ENCODE results near the gene TSEN34.
"Not testable (repeated sequence)": the region's sequence is repeated elsewhere in the genome, so short reads cannot be mapped to it uniquely, and the experiment has no call there.

Gene TSEN34

DNA sequence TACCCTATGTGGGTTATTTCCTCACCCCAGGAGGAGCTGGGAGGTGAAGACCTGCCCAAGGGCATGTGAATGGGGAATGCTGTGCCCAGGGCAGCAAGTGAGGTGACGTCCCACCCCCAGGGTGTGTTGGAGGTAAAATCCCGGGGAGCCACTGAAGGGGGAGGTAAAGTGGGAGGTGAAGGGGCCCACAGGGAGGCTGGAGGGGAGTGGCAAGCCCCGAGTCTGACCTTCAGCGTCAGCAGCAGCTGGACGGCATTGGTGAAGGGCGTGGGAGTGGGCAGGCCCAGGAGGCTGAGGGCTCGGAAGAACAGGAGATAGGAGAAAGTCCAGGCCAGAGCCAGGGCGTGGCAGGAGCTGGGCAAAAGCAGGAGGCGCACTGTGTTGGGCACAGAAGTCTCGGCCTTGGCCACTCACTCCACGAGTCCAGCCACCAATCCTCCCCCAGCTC, 4.2 kb upstream of the TSEN34 start:
- TF ChIP-seq GATA1 (IDR thresholded peaks at IDR 0.05; ENCODE audit: low read depth, low read length) (no peak), POLR2A (IDR thresholded peaks at IDR 0.05; ENCODE audit: low read length) (no peak)
- DNase-seq: no peak

DNA sequence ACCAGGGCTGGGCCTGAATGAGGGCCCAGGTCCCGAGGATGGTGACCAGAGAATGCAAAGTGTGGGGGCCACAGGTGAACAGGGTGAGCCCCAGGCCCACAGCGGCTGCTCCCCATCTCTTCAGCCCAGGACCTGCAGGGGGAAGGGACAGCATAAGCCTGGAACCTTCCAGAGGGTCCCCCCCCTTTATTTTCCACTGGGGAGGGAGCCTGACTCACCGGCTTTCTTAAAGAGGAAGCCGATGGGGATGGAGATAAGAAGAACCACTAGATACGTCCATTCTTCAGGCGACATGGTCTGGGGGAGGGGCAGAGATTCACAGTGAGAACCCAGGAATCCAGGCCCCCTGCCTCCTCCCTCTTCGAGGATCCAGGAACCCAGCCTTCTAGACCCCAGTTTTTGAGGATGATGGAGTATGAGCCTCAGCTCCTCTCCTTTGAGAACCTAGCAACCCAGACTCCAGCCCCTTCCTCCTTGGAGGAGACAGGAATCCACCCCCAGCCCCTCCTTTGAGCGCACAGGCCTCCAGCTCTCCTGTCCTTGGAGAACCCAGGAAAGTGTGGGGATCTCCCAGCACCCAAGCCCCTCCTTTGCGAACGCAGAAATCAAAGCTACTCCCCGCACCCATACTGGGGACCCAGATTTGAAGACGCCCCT, 2.8 kb upstream of the TSEN34 start:
- DNase-seq: peak; percentile 62 to 69

DNA sequence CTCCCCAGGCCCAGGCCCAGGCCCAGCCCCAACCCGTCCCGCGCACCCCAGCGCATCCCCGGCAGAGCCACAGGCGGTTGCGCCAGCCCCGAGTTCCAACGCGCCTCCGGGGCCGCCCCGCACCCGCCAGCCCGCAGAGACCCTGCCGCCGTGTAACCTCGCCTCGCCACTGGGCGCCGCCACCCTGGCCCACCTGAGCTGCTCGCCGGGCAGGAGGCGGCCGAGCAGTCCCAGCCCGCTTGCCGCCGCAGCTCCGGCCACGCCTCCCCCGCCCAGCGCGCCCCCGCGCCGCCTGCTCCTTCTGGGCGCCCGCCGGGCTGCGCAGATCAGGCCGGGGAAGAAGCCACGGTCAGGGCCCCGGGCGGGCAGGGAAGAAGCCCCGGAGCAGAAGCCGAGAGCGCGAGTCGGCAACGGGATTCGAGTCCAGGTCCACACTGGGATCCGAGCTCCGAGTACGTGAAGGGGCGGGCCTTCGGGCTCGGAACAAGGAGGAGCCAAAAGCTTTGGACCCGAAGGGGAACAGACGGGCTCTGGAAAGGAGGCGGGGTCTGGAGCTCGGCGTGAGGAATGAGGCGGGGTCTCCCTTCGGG, 1.9 kb upstream of the TSEN34 start, which contains the start of gene MBOAT7:
TSS of gene MBOAT7 (minus strand) at position 436 of the 590 bp plus-strand sequence. CDS start 1,072 bp downstream, outside the sequence.
- no peak for TF ChIP-seq POLR2A (IDR thresholded peaks at IDR 0.05; ENCODE audit: low read length)
- no peak for TF ChIP-seq GATA1 (IDR thresholded peaks at IDR 0.05; ENCODE audit: low read depth, low read length)
- DNase-seq: no peak

More for the DNA sequence above, 2.8 kb upstream of the TSEN34 start:
- TF ChIP-seq GATA1 (IDR thresholded peaks at IDR 0.05; ENCODE audit: low read depth, low read length) (no peak), POLR2A (IDR thresholded peaks at IDR 0.05; ENCODE audit: low read length) (no peak)

DNA sequence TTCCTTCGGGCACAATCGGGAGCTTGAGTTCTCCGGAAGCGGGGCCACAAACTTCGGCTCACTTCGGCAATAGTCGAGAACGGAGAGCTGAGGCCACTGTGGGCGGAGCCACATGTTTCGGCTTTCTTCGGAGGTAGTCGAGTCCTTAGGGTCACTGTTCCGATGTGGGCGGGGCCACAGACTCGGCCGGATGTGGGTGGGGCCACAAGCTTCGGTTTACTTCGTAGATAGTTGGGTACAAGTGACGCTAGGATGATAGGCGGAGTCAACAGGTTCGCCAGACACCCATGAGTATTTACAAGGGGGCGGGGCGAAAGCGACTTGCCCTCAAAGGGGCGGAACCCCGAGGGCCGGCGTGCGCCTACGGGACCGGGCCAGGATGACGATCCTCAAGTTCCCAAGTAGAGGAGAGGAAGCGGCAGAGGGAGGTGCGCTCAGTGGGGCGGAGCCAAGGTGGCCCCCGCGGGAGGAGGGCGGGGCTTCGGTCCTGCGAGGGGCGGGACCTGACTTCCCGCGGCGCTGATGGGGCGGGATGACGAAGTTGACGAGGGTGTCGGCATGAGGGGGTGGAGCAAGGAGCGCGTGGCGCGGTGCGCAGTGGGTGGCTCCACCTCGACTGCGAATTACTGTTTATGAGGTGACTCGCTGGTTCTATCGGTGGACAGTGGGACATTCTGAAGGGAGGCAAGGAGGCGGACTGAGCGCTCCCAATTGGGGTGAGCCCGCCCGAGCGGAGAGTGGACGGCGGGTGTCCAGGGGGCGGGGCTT, 1.2 kb upstream of the TSEN34 start:
- TF ChIP-seq POLR2A (IDR thresholded peaks at IDR 0.05; ENCODE audit: low read length) (peak; percentile 46), GATA1 (IDR thresholded peaks at IDR 0.05; ENCODE audit: low read depth, low read length) (no peak)
- peak; percentile 100 for DNase-seq

DNA sequence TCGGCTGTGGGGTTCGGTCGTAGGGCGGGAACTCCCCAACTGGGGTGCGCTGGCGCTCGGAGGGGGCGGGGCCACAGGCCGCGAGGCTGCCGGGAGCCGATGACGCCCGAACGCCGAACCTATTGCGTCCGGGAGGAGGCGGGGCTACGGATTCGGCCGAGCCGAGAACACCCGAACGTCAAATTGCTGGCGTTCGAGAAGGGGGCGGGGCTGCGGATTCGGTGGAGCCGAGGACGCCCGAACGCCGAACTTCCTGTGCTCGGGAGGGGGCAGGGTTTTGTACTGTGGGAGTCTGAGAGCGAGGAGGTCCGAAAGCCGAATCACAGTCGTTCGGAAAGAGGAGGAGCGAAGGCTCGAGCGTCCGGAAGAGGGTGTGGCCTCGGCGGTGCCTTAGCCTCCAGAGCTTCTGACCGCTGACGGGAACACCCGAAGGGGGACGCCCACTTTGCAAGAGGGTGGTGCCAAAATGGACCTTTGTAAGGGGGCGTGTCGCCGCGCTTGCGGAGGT, 551 bp upstream of the TSEN34 start:
- TF ChIP-seq GATA1 (IDR thresholded peaks at IDR 0.05; ENCODE audit: low read depth, low read length): no peak
- peak; percentile 7 for TF ChIP-seq POLR2A (IDR thresholded peaks at IDR 0.05; ENCODE audit: low read length)
- peak; percentile 100 for DNase-seq

DNA sequence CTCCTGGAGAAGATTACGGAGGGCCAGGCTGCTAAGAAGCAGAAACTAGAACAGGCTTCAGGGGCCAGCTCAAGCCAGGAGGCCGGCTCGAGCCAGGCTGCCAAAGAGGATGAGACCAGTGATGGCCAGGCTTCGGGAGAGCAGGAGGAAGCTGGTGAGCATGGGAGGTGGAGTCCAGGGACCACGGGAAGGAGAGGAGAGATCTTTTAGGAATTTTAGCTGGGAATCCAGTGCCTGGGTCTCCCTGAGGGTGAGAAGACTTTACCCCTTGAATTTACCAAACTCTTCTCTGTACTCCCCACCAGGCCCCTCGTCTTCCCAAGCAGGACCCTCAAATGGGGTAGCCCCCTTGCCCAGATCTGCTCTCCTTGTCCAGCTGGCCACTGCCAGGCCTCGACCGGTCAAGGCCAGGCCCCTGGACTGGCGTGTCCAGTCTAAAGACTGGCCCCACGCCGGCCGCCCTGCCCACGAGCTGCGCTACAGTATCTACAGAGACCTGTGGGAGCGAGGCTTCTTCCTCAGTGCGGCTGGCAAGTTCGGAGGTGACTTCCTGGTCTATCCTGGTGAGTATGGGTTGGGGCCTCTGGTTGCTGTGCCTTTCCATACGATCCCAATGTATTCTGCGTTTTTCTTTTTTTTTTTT, 824 bp downstream of the TSEN34 start:
- DNase-seq: no peak
- no peak for TF ChIP-seq POLR2A (IDR thresholded peaks at IDR 0.05; ENCODE audit: low read length)
- TF ChIP-seq GATA1 (IDR thresholded peaks at IDR 0.05; ENCODE audit: low read depth, low read length): no peak

DNA sequence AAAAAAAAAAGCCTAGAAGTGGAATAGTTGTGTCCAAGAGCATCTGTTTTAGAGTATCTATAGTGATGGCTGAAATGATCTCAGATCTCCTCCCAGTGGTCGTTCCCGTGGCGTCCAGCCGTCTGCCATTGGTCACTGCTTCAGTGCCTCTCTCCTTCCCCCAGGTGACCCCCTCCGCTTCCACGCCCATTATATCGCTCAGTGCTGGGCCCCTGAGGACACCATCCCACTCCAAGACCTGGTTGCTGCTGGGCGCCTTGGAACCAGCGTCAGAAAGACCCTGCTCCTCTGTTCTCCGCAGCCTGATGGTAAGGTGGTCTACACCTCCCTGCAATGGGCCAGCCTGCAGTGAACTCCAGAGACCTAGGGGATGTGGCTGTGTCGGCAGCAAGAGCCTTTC, 1.9 kb downstream of the TSEN34 start:
- DNase-seq: no peak
- TF ChIP-seq POLR2A (IDR thresholded peaks at IDR 0.05; ENCODE audit: low read length): no peak
- TF ChIP-seq GATA1 (IDR thresholded peaks at IDR 0.05; ENCODE audit: low read depth, low read length): no peak

DNA sequence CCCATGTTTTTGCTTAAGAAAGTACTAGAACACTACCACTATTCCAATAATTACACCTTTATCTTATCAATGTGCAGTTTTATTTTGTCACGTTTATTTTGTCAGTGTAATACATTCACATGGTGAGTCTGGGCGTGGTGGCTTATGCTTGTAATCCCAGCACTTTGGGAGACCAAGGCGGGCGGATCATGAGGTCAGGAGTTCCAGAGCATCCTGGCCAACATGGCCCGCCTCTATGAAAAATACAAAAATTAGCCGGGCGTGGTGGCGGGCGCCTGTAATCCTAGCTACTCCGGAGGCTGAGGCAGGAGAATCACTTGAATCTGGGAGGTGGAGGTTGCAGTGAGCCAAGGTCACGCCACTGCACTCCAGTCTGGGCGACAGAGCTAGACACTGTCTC, 3.4 kb downstream of the TSEN34 start:
- DNase-seq: not testable (repeated sequence)

DNA sequence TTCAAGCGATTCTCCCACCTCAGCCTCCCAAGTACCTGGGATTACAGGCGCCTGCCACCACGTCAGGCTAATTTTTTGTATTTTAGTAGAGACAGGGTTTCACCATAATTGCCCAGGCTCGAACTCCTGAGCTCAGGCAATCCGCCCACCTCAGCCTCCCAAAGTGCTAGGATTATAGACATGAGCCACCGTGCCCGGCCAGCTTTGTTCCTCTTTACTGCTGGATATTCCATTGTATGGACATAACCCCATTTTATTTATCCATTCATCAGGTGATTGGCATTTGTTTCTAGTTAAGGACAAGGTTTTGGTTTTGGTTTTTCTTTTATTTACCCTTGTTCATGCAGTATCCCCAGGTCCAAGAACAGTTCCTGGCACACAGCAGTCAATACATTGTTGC, 5.4 kb downstream of the TSEN34 start:
- DNase-seq: no peak
- no peak for TF ChIP-seq GATA1 (IDR thresholded peaks at IDR 0.05; ENCODE audit: low read depth, low read length)
- TF ChIP-seq POLR2A (IDR thresholded peaks at IDR 0.05; ENCODE audit: low read length): no peak

DNA sequence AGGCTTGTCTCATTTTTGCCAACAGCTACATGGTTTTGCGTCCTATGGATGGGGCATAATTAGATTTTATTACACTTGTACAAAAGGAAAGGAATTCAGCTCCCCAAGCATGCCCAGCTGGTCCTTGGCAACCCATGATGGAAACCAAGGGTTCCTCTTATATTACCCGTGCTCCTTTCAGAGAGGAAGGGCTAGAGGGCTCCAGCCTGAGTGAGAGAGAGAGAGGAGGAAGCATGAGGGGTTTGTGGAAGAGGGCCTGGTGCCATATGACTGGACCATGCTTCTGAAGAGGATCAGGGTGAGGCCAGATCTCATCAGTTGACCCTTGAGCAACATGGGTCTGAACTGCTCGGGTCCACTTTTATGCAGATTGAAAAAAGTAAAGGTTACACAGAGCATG, 6.0 kb downstream of the TSEN34 start:
- TF ChIP-seq POLR2A (IDR thresholded peaks at IDR 0.05; ENCODE audit: low read length) (no peak), GATA1 (IDR thresholded peaks at IDR 0.05; ENCODE audit: low read depth, low read length) (no peak)
- DNase-seq: no peak

DNA sequence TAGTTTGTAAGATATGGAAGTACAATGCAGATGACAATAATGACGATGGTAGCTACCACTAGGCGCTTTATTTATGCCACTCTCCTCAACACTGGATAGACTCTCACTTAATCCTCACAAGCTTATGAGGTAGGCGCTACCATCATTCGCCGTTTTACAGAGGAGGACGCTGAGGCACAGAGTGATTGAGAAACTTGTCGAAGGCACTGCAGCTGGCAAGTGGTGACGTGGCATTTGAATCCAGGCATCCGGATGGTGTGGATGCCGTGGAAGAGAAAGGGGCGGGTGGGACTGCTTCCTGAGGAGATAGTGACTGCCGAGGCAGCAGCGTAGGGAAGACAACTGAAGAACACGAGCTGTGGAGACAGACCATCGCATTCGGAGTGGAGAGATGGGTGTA, 8.3 kb downstream of the TSEN34 start:
- no peak for DNase-seq
- TF ChIP-seq GATA1 (IDR thresholded peaks at IDR 0.05; ENCODE audit: low read depth, low read length): no peak
- no peak for TF ChIP-seq POLR2A (IDR thresholded peaks at IDR 0.05; ENCODE audit: low read length)

DNA sequence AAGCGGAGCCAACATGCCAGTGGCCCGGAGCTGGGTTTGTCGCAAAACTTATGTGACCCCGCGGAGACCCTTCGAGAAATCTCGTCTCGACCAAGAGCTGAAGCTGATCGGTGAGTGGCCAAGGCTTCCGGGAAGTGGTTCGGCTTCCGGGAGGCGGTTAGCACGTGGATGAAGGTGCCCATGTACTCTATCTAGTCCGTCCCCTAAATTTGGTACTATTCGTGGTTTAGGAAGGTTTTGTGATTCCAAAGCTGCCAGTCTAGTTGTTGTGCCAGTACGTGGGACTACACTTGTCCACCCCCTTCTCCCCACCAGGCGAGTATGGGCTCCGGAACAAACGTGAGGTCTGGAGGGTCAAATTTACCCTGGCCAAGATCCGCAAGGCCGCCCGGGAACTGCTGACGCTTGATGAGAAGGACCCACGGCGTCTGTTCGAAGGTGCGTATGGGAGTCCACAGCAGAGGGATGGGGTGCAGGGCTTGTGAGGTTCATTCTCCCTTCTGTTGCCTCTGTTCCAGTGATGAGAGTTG, 10.1 kb downstream of the TSEN34 start:
- TF ChIP-seq POLR2A (IDR thresholded peaks at IDR 0.05; ENCODE audit: low read length) (no peak), GATA1 (IDR thresholded peaks at IDR 0.05; ENCODE audit: low read depth, low read length) (no peak)
- peak in 1 of 2 experiments; percentile 72 for DNase-seq

DNA sequence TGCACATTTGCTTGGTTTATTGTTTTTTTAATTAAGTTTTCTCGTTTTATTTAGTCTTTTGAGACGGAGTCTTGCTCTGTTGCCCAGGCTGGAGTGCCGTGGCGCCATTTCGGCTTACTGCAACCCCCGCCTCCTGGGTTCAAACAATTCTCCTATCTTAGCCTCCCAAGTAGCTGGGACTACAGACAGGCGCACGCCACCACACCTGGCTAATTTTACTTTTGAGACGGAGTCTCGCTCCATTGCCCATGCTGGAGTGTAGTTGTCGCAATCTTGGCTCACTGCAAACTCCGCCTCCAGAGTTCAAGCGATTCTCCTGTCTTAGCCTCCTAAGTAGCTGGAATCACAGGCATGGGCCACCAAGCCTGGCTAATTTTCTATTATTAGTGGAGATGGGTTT, 10.9 kb downstream of the TSEN34 start:
- no peak for TF ChIP-seq POLR2A (IDR thresholded peaks at IDR 0.05; ENCODE audit: low read length)
- no peak for DNase-seq

DNA sequence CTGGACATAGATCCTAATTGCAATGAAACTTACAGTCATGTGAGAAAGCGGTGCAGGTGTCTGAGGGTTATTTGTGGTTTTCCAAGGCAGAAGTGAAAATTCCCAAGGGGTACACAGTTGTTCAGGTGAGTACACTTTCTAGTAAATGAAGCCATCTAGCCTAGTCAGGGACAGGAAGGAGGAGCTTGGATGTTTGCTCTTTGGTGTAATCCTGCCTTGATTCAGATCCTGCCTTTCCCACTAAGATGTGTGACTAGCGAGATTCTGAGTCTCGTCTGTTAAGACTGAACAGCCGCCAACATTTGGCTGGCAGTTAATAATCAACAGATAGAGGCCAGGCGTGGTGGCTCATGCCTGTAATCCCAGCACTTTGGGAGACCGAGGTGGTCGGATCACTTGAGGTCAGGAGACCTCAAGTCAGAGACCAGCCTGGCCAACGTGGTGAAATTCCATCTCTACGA, 12.1 kb downstream of the TSEN34 start:
- no peak for DNase-seq
- TF ChIP-seq POLR2A (IDR thresholded peaks at IDR 0.05; ENCODE audit: low read length): no peak
- TF ChIP-seq GATA1 (IDR thresholded peaks at IDR 0.05; ENCODE audit: low read depth, low read length): no peak

All from erythroblast (primary cell).